K562 (cell line): ENCODE data around the gene MAML1. TPM values are rescaled to one million over a fixed set of nuclear protein-coding genes. Genes with fewer than 3 reads are reported as not detected.
A peak's percentile ranks its signal among the peaks of the same experiment; 100 is the strongest.

Experiments
- CBX8 ChIP-seq: fragments of 200-600 bp; sonication (generic); IDR thresholded peaks from 2 replicates; pipeline ENCODE4 v1.6.1; 2012; ENCODE audit warnings: borderline replicate concordance, mixed run types, low read depth, mild to moderate bottlenecking, moderate library complexity, mixed read lengths, low read length, control low read depth, inconsistent platforms; ENCODE audit not compliant: poor library complexity, severe bottlenecking; ENCODE audit errors: extremely low read depth
- CREB1 ChIP-seq, 2 experiments: sonication (generic) in 1 of 2; formaldehyde crosslinking in 1 of 2; IDR thresholded peaks; 2 replicates each; pipeline versions ENCODE4 v1.6.1 to v1.8.0; 2012 to 2022; ENCODE audit warnings: inconsistent platforms in 1 of 2, mild to moderate bottlenecking in 1 of 2, missing genetic modification reagents in 1 of 2, moderate library complexity in 1 of 2
- CXXC5 ChIP-seq: fragments of 250-450 bp; sonication (Bioruptor Pico); IDR thresholded peaks from 2 replicates; pipeline ENCODE4 v1.8.0; 2022; ENCODE audit warnings: inconsistent platforms, mild to moderate bottlenecking, moderate library complexity
- DNMT1 ChIP-seq: fragments of 450-650 bp; IDR thresholded peaks from 2 replicates; pipeline ENCODE4 v1.6.1; 2016; ENCODE audit warnings: antibody characterized with exemption, mild to moderate bottlenecking
- FOXK2 ChIP-seq, 2 experiments: fragments of 450-650 bp; IDR thresholded peaks in 1 of 2; conservative IDR thresholded peaks in 1 of 2; 2 replicates each; pipeline ENCODE4 v1.6.1; 2016; ENCODE audit warnings: low read depth in 2 of 2, mild to moderate bottlenecking in 1 of 2
- MECOM ChIP-seq: fragments of 250-450 bp; sonication (Bioruptor Pico); IDR thresholded peaks from 2 replicates; pipeline ENCODE4 v1.8.0; 2022; ENCODE audit warnings: inconsistent platforms
- MTA1 ChIP-seq: fragments of 450-650 bp; IDR thresholded peaks from 2 replicates; pipeline ENCODE4 v1.6.1; 2017; ENCODE audit warnings: borderline replicate concordance
- NCOR1 ChIP-seq: fragments of 450-650 bp; IDR thresholded peaks from 2 replicates; pipeline ENCODE4 v1.6.1; 2016; ENCODE audit warnings: mild to moderate bottlenecking, moderate library complexity
- NFATC3 ChIP-seq: fragments of 450-650 bp; IDR thresholded peaks from 2 replicates; pipeline ENCODE4 v1.6.1; 2017; ENCODE audit warnings: mild to moderate bottlenecking
- NFRKB ChIP-seq: fragments of 450-650 bp; IDR thresholded peaks from 2 replicates; pipeline ENCODE4 v1.6.1; 2016; ENCODE audit warnings: low read depth
- PHF21A ChIP-seq: fragments of 450-650 bp; IDR thresholded peaks from 2 replicates; pipeline ENCODE4 v1.6.1; 2017; ENCODE audit warnings: low read depth, borderline replicate concordance
- POLR2A ChIP-seq: fragments of 450-650 bp; conservative IDR thresholded peaks from 2 replicates; pipeline ENCODE4 v1.6.1; 2016
- POLR2G ChIP-seq: fragments of 200-400 bp; formaldehyde crosslinking; IDR thresholded peaks from 2 replicates; pipeline ENCODE4 v1.6.1; 2017; ENCODE audit warnings: low read depth, mild to moderate bottlenecking, antibody characterized with exemption, low read length, moderate library complexity
- PRMT5 ChIP-seq: sonication (generic); formaldehyde crosslinking; IDR thresholded peaks from 2 replicates; pipeline ENCODE4 v1.5.0; 2020; ENCODE audit warnings: missing genetic modification reagents
- TRIM24 ChIP-seq, 2 experiments: fragments of 450-650 bp; IDR thresholded peaks; 2 replicates each; pipeline ENCODE4 v1.6.1; 2016
- ZBED1 ChIP-seq: IDR thresholded peaks from 2 replicates; pipeline ENCODE4 v1.6.1; 2014
- ZNF3 ChIP-seq: fragments of 250-450 bp; sonication (Bioruptor Pico); IDR thresholded peaks from 2 replicates; pipeline ENCODE4 v1.5.0; 2021; ENCODE audit warnings: mild to moderate bottlenecking, moderate library complexity
- ZNF655 ChIP-seq: fragments of 250-450 bp; sonication (Bioruptor Pico); IDR thresholded peaks from 2 replicates; pipeline ENCODE4 v1.5.0; 2021
- ZNF717 ChIP-seq: fragments of 250-450 bp; sonication (Bioruptor Pico); IDR thresholded peaks from 2 replicates; pipeline ENCODE4 v1.5.0; 2021
- polyA plus RNA-seq, 8 experiments: library from polyadenylated mRNA; depleted of rRNA in 4 of 8; stranded (reverse) in 5 of 8; unstranded in 3 of 8; fragments of >200 nt; fragmentation: Nextera tagmentation in 2 of 8; fragmentation: Illumina TruSeq in 1 of 8; extraction: Ambion mirVana in 2 of 8; extraction: Trizol in 1 of 8; gene quantifications; 2 replicates each; pipeline versions ENCODE4 v1.2.1 to v1.2.3, GENCODE V29; 2011 to 2014; ENCODE audit warnings: inconsistent platforms in 1 of 8, missing spikeins in 1 of 8
- total RNA-seq, 7 experiments: library from RNA; depleted of rRNA in 6 of 7; stranded (reverse); fragments of >200 nt in 6 of 7; fragmentation: Illumina TruSeq in 2 of 7; extraction: Trizol in 2 of 7; gene quantifications; 2 replicates each; pipeline versions ENCODE4 v1.2.1 to v1.2.3, GENCODE V29; 2011 to 2021; ENCODE audit warnings: low replicate concordance in 1 of 7
- TF ChIP-seq, protein P1 (sequence below), 2 experiments: IDR thresholded peaks; 2 replicates each; pipeline ENCODE4 v1.6.1; 2012; ENCODE audit warnings: improper control_type of control experiment in 2 of 2, low read depth in 2 of 2, low read length in 2 of 2, borderline replicate concordance in 1 of 2
- TF ChIP-seq, protein P2 (sequence below): fragments of 450-650 bp; IDR thresholded peaks from 2 replicates; pipeline ENCODE4 v1.6.1; 2016; ENCODE audit warnings: borderline replicate concordance
- TF ChIP-seq, protein P3 (sequence below): fragments of 450-650 bp; formaldehyde crosslinking; IDR thresholded peaks from 2 replicates; pipeline ENCODE4 v1.4.0; 2022; ENCODE audit warnings: mild to moderate bottlenecking, moderate library complexity

MAML1 gene
- total and polyA plus RNA-seq, 9 of the 15 experiments (the other 6 are each of a cell fraction or from before 2014, with no cell fraction given), result 0.32 to 18.4 (median 7.0) TPM

- TF ChIP-seq, protein P1, sequence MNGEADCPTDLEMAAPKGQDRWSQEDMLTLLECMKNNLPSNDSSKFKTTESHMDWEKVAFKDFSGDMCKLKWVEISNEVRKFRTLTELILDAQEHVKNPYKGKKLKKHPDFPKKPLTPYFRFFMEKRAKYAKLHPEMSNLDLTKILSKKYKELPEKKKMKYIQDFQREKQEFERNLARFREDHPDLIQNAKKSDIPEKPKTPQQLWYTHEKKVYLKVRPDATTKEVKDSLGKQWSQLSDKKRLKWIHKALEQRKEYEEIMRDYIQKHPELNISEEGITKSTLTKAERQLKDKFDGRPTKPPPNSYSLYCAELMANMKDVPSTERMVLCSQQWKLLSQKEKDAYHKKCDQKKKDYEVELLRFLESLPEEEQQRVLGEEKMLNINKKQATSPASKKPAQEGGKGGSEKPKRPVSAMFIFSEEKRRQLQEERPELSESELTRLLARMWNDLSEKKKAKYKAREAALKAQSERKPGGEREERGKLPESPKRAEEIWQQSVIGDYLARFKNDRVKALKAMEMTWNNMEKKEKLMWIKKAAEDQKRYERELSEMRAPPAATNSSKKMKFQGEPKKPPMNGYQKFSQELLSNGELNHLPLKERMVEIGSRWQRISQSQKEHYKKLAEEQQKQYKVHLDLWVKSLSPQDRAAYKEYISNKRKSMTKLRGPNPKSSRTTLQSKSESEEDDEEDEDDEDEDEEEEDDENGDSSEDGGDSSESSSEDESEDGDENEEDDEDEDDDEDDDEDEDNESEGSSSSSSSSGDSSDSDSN (IDR thresholded peaks at IDR 0.05; ENCODE audit: borderline replicate concordance in 1 of 2, low read depth in 2 of 2, low read length in 2 of 2), result peak; percentile 62 to 89; a peak in 3 of 4 replicates
- TF ChIP-seq TRIM24 (IDR thresholded peaks at IDR 0.05), result no peak
- TF ChIP-seq ZNF3 (CRISPR knock-in tag), result no peak
- peak; percentile 98 for TF ChIP-seq POLR2A
- TF ChIP-seq FOXK2 (conservative IDR thresholded peaks at IDR 0.05 in 1 of 2, IDR thresholded peaks at IDR 0.05 in 1 of 2; ENCODE audit: low read depth in 2 of 2), result 0 out of 4 replicates have a peak, but pooled peaks of 1 of the 2 experiments have one; percentile 12
- TF ChIP-seq NFRKB, result peak; percentile 91
- TF ChIP-seq, protein P2, sequence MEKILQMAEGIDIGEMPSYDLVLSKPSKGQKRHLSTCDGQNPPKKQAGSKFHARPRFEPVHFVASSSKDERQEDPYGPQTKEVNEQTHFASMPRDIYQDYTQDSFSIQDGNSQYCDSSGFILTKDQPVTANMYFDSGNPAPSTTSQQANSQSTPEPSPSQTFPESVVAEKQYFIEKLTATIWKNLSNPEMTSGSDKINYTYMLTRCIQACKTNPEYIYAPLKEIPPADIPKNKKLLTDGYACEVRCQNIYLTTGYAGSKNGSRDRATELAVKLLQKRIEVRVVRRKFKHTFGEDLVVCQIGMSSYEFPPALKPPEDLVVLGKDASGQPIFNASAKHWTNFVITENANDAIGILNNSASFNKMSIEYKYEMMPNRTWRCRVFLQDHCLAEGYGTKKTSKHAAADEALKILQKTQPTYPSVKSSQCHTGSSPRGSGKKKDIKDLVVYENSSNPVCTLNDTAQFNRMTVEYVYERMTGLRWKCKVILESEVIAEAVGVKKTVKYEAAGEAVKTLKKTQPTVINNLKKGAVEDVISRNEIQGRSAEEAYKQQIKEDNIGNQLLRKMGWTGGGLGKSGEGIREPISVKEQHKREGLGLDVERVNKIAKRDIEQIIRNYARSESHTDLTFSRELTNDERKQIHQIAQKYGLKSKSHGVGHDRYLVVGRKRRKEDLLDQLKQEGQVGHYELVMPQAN, result no peak
- peak; percentile 67; the same call in 1 of the 2 replicates for TF ChIP-seq MTA1
- no peak for TF ChIP-seq DNMT1
- peak; percentile 52 for TF ChIP-seq CREB1 (IDR thresholded peaks at IDR 0.05)
- TF ChIP-seq CREB1 (CRISPR knock-in tag; IDR thresholded peaks at IDR 0.05), result peak; percentile 72; the same call in 1 of the 2 replicates
- 0 out of 2 replicates have a peak, but pooled peaks have one; percentile 45 for TF ChIP-seq ZBED1
- peak; percentile 96 for TF ChIP-seq POLR2G
- TF ChIP-seq MECOM (CRISPR knock-in tag), result no peak; the same call in 1 of the 2 replicates
- TF ChIP-seq ZNF655 (CRISPR knock-in tag), result no peak
- no peak for TF ChIP-seq PRMT5
- TF ChIP-seq CXXC5 (CRISPR knock-in tag), result peak; percentile 74; the same call in 1 of the 2 replicates
- TF ChIP-seq ZNF717 (CRISPR knock-in tag), result no peak
- TF ChIP-seq NFATC3, result no peak
- no peak for TF ChIP-seq PHF21A
- TF ChIP-seq CBX8, result no peak
- TF ChIP-seq, protein P3, sequence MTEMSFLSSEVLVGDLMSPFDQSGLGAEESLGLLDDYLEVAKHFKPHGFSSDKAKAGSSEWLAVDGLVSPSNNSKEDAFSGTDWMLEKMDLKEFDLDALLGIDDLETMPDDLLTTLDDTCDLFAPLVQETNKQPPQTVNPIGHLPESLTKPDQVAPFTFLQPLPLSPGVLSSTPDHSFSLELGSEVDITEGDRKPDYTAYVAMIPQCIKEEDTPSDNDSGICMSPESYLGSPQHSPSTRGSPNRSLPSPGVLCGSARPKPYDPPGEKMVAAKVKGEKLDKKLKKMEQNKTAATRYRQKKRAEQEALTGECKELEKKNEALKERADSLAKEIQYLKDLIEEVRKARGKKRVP (CRISPR knock-in tag), result 0 out of 2 replicates have a peak, but pooled peaks have one; percentile 25
- TF ChIP-seq NCOR1, result peak; percentile 65; the same call in 1 of the 2 replicates
These were observed 88.1 kb downstream of the MAML1 start, which contains the start of gene SQSTM1 (continued) for GRCh38 chr5:179820483-179821297.
